BE2C (cell line): Measurements from ENCODE around the gene LGALS1.
"Not testable (repeated sequence)": the region's sequence is repeated elsewhere in the genome, so short reads cannot be mapped to it uniquely, and the experiment has no call there.

Source experiments
- DNase-seq: peaks from one replicate; pipeline ENCODE4 v3.0.0-alpha.2; 2020
- H3K27me3 ChIP-seq: fragments of 250-450 bp; sonication (Bioruptor Pico); 2 replicates; pipeline ENCODE4 v1.5.1; 2020; ENCODE audit warnings: mild to moderate bottlenecking
- H3K36me3 ChIP-seq: fragments of 250-450 bp; sonication (Bioruptor Pico); 2 replicates; pipeline ENCODE4 v1.5.1; 2020; ENCODE audit warnings: mild to moderate bottlenecking
- H3K4me1 ChIP-seq: fragments of 250-450 bp; sonication (Bioruptor Pico); 2 replicates; pipeline ENCODE4 v1.5.1; 2020
- H3K4me3 ChIP-seq: 2 replicates; pipeline ENCODE4 v1.5.1; 2011; ENCODE audit warnings: low read depth, low read length
- H3K9me3 ChIP-seq: fragments of 250-450 bp; sonication (Bioruptor Pico); 2 replicates; pipeline ENCODE4 v1.5.1; 2020
- TF ChIP-seq, protein P1 (sequence below): IDR thresholded peaks from 2 replicates; pipeline ENCODE4 v1.5.1; 2012; ENCODE audit warnings: mild to moderate bottlenecking, low read depth, low read length

Gene LGALS1

DNA sequence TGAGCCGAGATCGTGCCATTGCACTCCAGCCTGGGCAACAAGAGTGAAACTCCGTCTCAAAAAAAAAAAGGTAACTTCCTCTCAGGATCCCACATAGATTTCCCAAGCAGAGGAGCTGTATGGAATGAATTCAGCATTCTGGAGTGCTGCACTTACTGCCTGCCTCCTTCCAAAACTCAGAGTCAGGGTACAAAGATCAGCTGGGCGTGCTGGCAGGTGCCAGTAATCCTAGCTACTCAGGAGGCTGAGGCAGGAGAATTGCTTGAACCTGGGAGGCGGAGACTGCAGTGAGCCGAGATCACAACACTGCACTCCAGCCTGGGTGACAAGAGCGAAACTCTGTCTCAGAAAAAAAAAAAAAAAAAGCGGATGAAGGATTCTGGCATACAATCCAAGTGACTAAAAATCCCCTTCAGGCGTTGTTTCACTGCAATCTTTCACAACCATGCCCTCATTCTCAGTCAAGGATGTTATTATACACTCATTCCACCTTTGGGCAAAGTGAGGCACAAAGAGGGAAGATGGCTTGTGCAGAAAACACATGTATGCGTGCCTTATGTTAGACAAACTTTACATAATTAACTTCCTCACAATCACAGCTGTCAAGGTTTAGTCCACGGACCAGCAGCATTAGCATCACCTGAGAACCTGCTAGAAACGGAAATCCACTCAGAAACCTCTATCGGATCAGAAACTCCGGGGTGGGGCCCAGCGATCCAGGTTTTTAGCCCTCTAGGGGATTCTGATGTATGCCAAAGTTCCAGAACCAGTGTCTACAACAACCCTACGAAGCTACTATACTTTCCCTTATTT, 9.6 kb downstream of the LGALS1 start:
- Histone ChIP-seq H3K4me3 (no peak overlapping the region), H3K4me1 (no peaks in the 10 kb centered on the region), H3K9me3 (no peaks in the 10 kb centered on the region), H3K27me3 (no peaks in the 10 kb centered on the region), H3K36me3 (peaks cover 14% of the 10 kb centered on the region)
- DNase-seq = no peak
- TF ChIP-seq, protein P1, sequence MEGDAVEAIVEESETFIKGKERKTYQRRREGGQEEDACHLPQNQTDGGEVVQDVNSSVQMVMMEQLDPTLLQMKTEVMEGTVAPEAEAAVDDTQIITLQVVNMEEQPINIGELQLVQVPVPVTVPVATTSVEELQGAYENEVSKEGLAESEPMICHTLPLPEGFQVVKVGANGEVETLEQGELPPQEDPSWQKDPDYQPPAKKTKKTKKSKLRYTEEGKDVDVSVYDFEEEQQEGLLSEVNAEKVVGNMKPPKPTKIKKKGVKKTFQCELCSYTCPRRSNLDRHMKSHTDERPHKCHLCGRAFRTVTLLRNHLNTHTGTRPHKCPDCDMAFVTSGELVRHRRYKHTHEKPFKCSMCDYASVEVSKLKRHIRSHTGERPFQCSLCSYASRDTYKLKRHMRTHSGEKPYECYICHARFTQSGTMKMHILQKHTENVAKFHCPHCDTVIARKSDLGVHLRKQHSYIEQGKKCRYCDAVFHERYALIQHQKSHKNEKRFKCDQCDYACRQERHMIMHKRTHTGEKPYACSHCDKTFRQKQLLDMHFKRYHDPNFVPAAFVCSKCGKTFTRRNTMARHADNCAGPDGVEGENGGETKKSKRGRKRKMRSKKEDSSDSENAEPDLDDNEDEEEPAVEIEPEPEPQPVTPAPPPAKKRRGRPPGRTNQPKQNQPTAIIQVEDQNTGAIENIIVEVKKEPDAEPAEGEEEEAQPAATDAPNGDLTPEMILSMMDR = no peak

DNA sequence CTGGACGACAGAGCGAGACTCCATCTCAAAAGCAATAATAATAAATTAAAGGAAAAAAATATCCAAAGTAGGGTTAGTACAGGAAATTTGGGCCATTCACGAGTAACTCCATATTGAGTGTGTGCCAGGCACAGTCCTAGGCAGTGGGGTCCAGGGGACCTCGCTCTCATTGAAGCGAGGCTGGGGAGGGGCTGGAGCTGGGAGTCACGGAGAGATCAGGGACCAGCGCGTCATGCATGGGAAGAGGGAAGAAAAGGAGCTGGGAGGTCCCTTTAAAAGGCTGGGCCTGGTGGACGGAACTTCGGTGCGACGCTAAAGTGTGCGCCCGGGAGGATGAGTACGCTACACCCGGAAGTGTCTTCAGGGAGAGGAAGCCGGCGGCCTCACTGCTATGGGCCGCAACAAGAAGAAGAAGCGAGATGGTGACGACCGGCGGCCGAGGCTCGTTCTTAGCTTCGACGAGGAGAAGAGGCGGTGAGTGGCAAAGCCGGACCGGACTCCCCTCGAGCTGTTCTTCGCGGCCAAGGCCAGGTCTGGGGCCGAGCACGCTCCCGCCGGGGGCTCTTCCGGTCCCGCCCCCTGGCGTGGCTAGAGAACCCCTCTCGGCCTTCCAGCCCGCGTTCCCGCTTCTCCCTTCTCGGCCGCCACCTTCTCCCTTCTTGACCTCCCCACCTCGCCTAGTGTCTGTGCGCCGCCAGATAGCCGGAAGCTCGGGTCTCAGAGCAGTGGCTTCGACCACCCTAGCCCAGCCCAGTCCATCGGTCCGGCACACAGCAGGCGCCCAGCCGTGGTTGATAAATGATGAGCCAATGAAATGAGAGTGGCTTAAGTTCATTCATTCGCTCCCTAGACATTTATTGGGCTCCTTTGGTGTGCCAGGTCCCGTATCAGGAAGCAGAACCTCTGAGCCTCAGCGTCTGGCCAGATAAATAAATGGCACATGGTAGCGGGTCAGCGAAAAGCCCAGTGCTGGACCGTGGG, 10.9 kb downstream of the LGALS1 start, which contains the start of gene NOL12:
TSS of gene NOL12 (plus strand) at position 342 of the 981 bp plus-strand sequence. CDS start at position 392, 50 bp downstream.
- DNase-seq = peak; percentile 84
- H3K4me3 ChIP-seq = peak within 1 kb of the TSS; percentile 98
- peaks cover 25% of the 10 kb centered on the region for H3K36me3 ChIP-seq
- no peaks in the 10 kb centered on the region for H3K4me1 ChIP-seq
- no peaks in the 10 kb centered on the region for H3K9me3 ChIP-seq
- TF ChIP-seq, protein P1 = no peak
- no peaks in the 10 kb centered on the region for H3K27me3 ChIP-seq

DNA sequence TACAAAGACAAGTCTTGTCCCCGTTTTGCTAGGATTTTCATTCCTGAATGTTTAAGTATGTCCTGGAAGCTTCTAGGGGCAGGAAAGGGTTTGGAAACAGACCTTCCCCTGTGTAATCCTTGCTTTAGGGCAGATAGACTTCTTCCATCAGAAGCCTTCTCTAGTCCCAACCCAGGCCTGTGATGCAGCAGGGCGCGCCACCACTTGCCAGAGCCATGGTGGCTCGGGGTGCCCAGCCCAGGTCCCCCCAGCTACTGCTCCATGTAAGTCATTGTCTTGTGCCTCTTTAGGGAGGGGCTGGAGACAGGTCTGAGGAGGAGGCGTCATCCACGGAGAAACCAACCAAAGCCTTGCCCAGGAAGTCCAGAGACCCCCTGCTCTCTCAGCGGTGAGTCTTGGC, 15.0 kb downstream of the LGALS1 start:
- TF ChIP-seq, protein P1 = no peak
- no peak for DNase-seq
- H3K36me3 ChIP-seq = peaks cover 50% of the 10 kb centered on the region

DNA sequence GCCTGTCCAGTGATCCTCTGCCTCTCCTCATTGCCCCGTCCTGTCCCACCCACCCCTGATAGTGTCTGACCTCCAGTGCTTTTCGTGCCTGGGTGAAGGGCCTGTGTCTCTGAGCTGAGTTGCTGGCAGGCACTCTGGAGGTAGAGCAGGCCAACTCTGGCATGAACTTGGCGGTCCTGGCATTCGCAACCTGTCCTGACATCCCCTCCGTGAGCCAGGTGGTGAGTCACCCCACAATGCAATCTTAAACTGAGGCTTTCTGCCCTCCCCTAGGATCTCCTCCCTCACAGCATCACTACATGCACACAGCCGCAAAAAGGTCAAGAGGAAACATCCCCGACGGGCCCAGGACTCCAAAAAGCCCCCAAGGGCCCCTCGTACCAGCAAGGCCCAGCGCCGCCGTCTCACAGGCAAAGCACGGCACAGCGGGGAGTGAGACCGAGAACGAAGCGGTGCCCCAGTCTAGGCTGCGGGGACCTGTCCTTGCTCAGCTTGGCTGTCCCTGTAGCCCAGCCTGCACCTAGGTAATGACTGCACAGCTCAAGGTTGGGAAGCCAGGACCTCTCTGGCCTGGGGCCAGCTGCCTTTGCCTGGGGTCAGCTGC, 15.6 kb downstream of the LGALS1 start:
- no peak overlapping the region for H3K4me3 ChIP-seq
- TF ChIP-seq, protein P1 = no peak
- DNase-seq = no peak
- H3K9me3 ChIP-seq = no peaks in the 10 kb centered on the region
- peaks cover 4% of the 10 kb centered on the region for H3K4me1 ChIP-seq
- no peaks in the 10 kb centered on the region for H3K27me3 ChIP-seq
- peaks cover 50% of the 10 kb centered on the region for H3K36me3 ChIP-seq

More for the DNA sequence above, 15.0 kb downstream of the LGALS1 start:
- H3K4me3 ChIP-seq = no peak overlapping the region
- H3K4me1 ChIP-seq = no peaks in the 10 kb centered on the region
- no peaks in the 10 kb centered on the region for H3K27me3 ChIP-seq
- H3K9me3 ChIP-seq = no peaks in the 10 kb centered on the region

DNA sequence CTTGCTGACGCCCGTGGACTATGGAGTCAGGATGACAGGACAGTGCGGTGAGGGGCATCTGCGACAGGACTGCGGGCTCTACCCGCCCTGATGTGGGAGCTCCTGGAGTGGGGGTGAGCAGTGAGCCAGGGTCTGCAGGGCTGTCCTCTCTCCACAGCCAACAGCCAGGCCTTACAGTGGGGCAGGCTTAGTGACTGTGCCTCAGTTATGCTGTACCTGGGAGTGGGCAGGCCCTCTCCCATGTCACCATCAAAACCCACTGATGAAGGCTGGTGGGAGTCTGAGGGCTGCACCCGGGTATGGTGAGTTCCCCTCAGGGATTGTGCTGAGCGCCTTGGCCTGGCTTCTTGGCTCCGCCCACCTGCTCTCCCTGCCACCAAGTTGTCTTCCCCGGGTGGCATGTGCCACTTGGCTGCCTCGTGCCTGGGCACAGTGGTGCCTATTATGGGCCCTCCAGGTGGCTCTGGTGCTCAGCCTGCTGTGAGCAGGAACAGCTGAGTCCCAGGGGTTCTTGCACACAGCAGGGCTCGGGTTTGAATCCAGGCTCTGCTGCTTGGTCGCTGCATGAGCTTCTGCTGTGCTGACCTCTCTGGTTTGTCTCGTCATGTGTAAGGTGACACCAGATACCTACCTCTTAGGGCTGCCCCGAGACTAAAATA, 17.3 kb downstream of the LGALS1 start:
- Histone ChIP-seq H3K4me1 (peaks cover 10% of the 10 kb centered on the region), H3K9me3 (no peaks in the 10 kb centered on the region), H3K36me3 (peaks cover 50% of the 10 kb centered on the region), H3K27me3 (no peaks in the 10 kb centered on the region), H3K4me3 (no peak overlapping the region)
- no peak for DNase-seq
- TF ChIP-seq, protein P1 = no peak

DNA sequence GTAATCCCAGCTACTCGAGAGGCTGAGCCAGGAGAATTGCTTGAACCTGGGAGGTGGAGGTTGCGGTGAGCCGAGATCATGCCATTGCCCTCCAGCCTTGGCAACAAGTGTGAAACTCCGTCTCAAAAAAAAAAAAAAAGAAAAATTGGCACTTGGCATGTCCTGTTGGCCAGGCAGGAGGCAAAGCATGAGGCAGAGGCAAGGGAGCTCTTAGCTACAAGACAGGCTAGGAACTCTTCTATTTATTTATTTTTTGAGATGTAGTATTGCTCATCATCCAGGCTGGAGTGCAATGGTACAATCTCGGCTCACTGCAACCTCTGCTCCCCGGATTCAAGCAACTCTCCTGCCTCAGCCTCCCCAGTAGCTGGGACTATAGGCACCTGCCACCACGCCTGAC, 18.7 kb downstream of the LGALS1 start:
- H3K9me3 ChIP-seq, H3K4me1 ChIP-seq, H3K27me3 ChIP-seq, H3K4me3 ChIP-seq, DNase-seq: not testable (repeated sequence)
- peaks cover 38% of the 10 kb centered on the region for H3K36me3 ChIP-seq

DNA sequence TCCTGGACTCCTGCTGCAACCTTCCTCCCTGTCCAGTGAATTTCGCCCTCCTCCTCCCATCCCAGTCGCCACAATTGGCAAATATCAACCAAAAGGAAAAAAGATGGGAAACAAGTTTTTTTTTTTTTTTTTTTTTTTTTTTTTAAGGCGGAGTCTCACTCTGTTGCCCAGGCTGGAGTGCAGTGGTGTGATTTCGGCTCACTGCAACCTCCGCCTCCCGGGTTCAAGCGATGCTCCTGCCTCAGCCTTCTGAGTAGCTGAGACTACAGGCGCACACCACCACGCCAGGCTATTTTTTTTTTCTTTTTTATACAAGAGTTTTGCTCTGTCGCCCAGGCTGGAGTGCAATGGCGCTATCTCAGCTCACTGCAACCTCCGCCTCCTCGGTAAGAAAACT, 20.8 kb downstream of the LGALS1 start:
- peaks cover 24% of the 10 kb centered on the region for H3K36me3 ChIP-seq
- H3K4me1 ChIP-seq, H3K27me3 ChIP-seq, DNase-seq, H3K9me3 ChIP-seq: not testable (repeated sequence)
- peak overlapping the region; percentile 30; the same call in 1 of the 2 replicates for H3K4me3 ChIP-seq
